GM18502 (cell line): Measurements from ENCODE around the gene SLC29A3.
"Not testable (repeated sequence)": the region's sequence is repeated elsewhere in the genome, so short reads cannot be mapped to it uniquely, and the experiment has no call there.

Experiments
- ATAC-seq: cut with Tn5 transposase; IDR thresholded peaks from one replicate; pipeline ENCODE4 v1.9.1; 2021; ENCODE audit warnings: mild to moderate bottlenecking; ENCODE audit not compliant: unreplicated experiment, poor library complexity

Gene SLC29A3

GRCh38 chr10:71283410-71283809, 35.6 kb upstream of the SLC29A3 start:
- ATAC-seq: no peak

GRCh38 chr10:71283876-71284275, 35.2 kb upstream of the SLC29A3 start:
- ATAC-seq: no peak

- ATAC-seq: no peak
Observed at GRCh38 chr10:71284544-71285179, 34.4 kb upstream of the SLC29A3 start.

- no peak for ATAC-seq
Observed at GRCh38 chr10:71285180-71285545, 33.9 kb upstream of the SLC29A3 start.

- ATAC-seq: no peak
Observed at GRCh38 chr10:71285986-71286385, 33.1 kb upstream of the SLC29A3 start.

GRCh38 chr10:71286521-71287294, 32.4 kb upstream of the SLC29A3 start:
- ATAC-seq: no peak

GRCh38 chr10:71287456-71287855, 31.6 kb upstream of the SLC29A3 start:
- no peak for ATAC-seq

- ATAC-seq: no peak
Observed at GRCh38 chr10:71288461-71288860, 30.6 kb upstream of the SLC29A3 start.

- no peak for ATAC-seq
Observed at GRCh38 chr10:71289421-71290130, 29.5 kb upstream of the SLC29A3 start.

GRCh38 chr10:71290331-71290730, 28.7 kb upstream of the SLC29A3 start:
- no peak for ATAC-seq

GRCh38 chr10:71290806-71291527, 28.1 kb upstream of the SLC29A3 start:
- ATAC-seq: no peak

GRCh38 chr10:71291528-71291900, 27.5 kb upstream of the SLC29A3 start:
- ATAC-seq: no peak

- no peak for ATAC-seq
Observed at GRCh38 chr10:71292624-71293445, 26.2 kb upstream of the SLC29A3 start.

GRCh38 chr10:71293446-71294084, 25.5 kb upstream of the SLC29A3 start:
- ATAC-seq: no peak

GRCh38 chr10:71294091-71294561, 24.9 kb upstream of the SLC29A3 start:
- ATAC-seq: no peak

- ATAC-seq: no peak
Observed at GRCh38 chr10:71294856-71295255, 24.2 kb upstream of the SLC29A3 start.

GRCh38 chr10:71295641-71296040, 23.4 kb upstream of the SLC29A3 start:
- no peak for ATAC-seq

GRCh38 chr10:71296086-71296485, 23.0 kb upstream of the SLC29A3 start:
- ATAC-seq: no peak

- not testable (repeated sequence) for ATAC-seq
Observed at GRCh38 chr10:71296811-71297210, 22.2 kb upstream of the SLC29A3 start.
